Adipose tissue (tissue), 3 donors: ENCODE results near the gene DMTF1. TPM values are rescaled to one million over a fixed set of nuclear protein-coding genes. Genes with fewer than 3 reads are reported as not detected.

Source experiments
- H3K27ac ChIP-seq: one replicate; pipeline ENCODE4 v1.5.1; 2013; ENCODE audit warnings: low read depth, low read length
- WGBS, 3 donors: extraction: QIAGEN DNeasy Blood & Tissue Kit; methylation state at CpG; one replicate each; pipeline ENCODE4 v1.1.7; 2013; 5-methylcytosine and 5-hydroxymethylcytosine counted together
- polyA plus RNA-seq, 3 donors: library from polyadenylated mRNA; stranded (reverse); fragments of 200-250 nt; gene quantifications; one replicate each; pipeline ENCODE4 v1.2.3, GENCODE V29; 2013
- donor health status: healthy with polysubstance abuse.
- donor health status: Bipolar disorder and iron deficiency.
- donor health status: healthy.

The DMTF1 gene
- polyA plus RNA-seq, 3 donors: 16.1 to 28.1 (median 24.3) TPM

GRCh38 chr7:87139514-87139913, 12.7 kb upstream of the DMTF1 start:
- 76 to 80% (median 77%) methylated on average over 1 of the region's 1 CpG for WGBS, 3 donors
- H3K27ac ChIP-seq: no peak overlapping the region

- no peak overlapping the region for H3K27ac ChIP-seq
- 35 to 45% (median 36%) methylated on average over 2 of the region's 2 CpGs for whole genome bisulfite sequencing, 3 donors
Observed at GRCh38 chr7:87140271-87140748, 11.9 kb upstream of the DMTF1 start.

GRCh38 chr7:87144173-87144657, 8.0 kb upstream of the DMTF1 start:
- H3K27ac ChIP-seq: no peak overlapping the region
- 52 to 64% (median 57%) methylated on average over 2 of the region's 2 CpGs for WGBS, 3 donors

- 88 to 91% (median 91%) methylated on average over 25 of the region's 25 CpGs for WGBS, 3 donors
- H3K27ac ChIP-seq: no peak overlapping the region
Observed at GRCh38 chr7:87146740-87147386, 5.4 kb upstream of the DMTF1 start.

- WGBS, 3 donors: 90 to 92% (median 90%) methylated on average over 7 of the region's 7 CpGs
- no peak overlapping the region for H3K27ac ChIP-seq
Observed at GRCh38 chr7:87147500-87147899, 4.8 kb upstream of the DMTF1 start.

- no peak overlapping the region for H3K27ac ChIP-seq
- 18 to 45% (median 35%) methylated on average over 1 of the region's 1 CpG for WGBS, 3 donors
Observed at GRCh38 chr7:87148332-87148955, 3.8 kb upstream of the DMTF1 start.

GRCh38 chr7:87151002-87151728, 1.1 kb upstream of the DMTF1 start:
- no peak overlapping the region for H3K27ac ChIP-seq
- WGBS, 3 donors: 32 to 61% (median 54%) methylated on average over 9 of the region's 9 CpGs

GRCh38 chr7:87151729-87152111, 533 bp upstream of the DMTF1 start:
- WGBS, 3 donors: 2 to 9% (median 9%) methylated on average over 13 of the region's 13 CpGs
- H3K27ac ChIP-seq: peak overlapping the region; percentile 56

GRCh38 chr7:87152897-87153641, 816 bp downstream of the DMTF1 start:
- 0 to 1% (median 0%) methylated on average over 25 of the region's 25 CpGs for WGBS, 3 donors

GRCh38 chr7:87154166-87154565, 1.9 kb downstream of the DMTF1 start:
- WGBS, 3 donors: 38 to 60% (median 56%) methylated on average over 2 of the region's 2 CpGs
- H3K27ac ChIP-seq: no peak overlapping the region

More at GRCh38 chr7:87152897-87153641, 816 bp downstream of the DMTF1 start:
- H3K27ac ChIP-seq: peak overlapping the region; percentile 77

- WGBS, 3 donors: 25 to 41% (median 40%) methylated on average over 3 of the region's 3 CpGs
Observed at GRCh38 chr7:87154569-87154968, 2.3 kb downstream of the DMTF1 start.

GRCh38 chr7:87155788-87156187, 3.5 kb downstream of the DMTF1 start:
- no peak overlapping the region for H3K27ac ChIP-seq
- 69 to 78% (median 76%) methylated on average over 3 of the region's 3 CpGs for WGBS, 3 donors

More at GRCh38 chr7:87154569-87154968, 2.3 kb downstream of the DMTF1 start:
- H3K27ac ChIP-seq: no peak overlapping the region

- 55 to 66% (median 62%) methylated on average over 2 of the region's 2 CpGs for WGBS, 3 donors
- no peak overlapping the region for H3K27ac ChIP-seq
Observed at GRCh38 chr7:87156709-87157108, 4.5 kb downstream of the DMTF1 start.

GRCh38 chr7:87159538-87159937, 7.3 kb downstream of the DMTF1 start:
- H3K27ac ChIP-seq: no peak overlapping the region
- WGBS, 3 donors: 72 to 85% (median 84%) methylated on average over 2 of the region's 2 CpGs

GRCh38 chr7:87164433-87164832, 12.2 kb downstream of the DMTF1 start:
- WGBS, 3 donors: 80 to 88% (median 84%) methylated on average over 2 of the region's 2 CpGs
- no peak overlapping the region for H3K27ac ChIP-seq

GRCh38 chr7:87170828-87171227, 18.6 kb downstream of the DMTF1 start:
- 92 to 96% (median 92%) methylated on average over 3 of the region's 3 CpGs for WGBS, 3 donors
- no peak overlapping the region for H3K27ac ChIP-seq

- H3K27ac ChIP-seq: no peak overlapping the region
Observed at GRCh38 chr7:87171282-87171934, 19.2 kb downstream of the DMTF1 start.

- WGBS, 3 donors: 86 to 92% (median 88%) methylated on average over 1 of the region's 1 CpG
- no peak overlapping the region for H3K27ac ChIP-seq
Observed at GRCh38 chr7:87173471-87173870, 21.2 kb downstream of the DMTF1 start.
